NOMO-1 treated with DMSO at 0.1 percent for 48 hours (cell line): ENCODE measurements around the gene CCR5AS.
"Not testable (repeated sequence)": the region's sequence is repeated elsewhere in the genome, so short reads cannot be mapped to it uniquely, and the experiment has no call there.

Experiments
- DNase-seq: peaks from one replicate; lab custom pipeline; 2025; ENCODE audit not compliant: unreplicated experiment; lab: John Stamatoyannopoulos, UW

The CCR5AS gene

GRCh38 chr3:46429250-46429649, 22.4 kb upstream of the CCR5AS start:
- no peak for DNase-seq

GRCh38 chr3:46427916-46428833, 21.3 kb upstream of the CCR5AS start:
- DNase-seq, result no peak

- not testable (repeated sequence) for DNase-seq
These were observed 20.5 kb upstream of the CCR5AS start for GRCh38 chr3:46427404-46427803.

GRCh38 chr3:46426476-46426875, 19.6 kb upstream of the CCR5AS start:
- DNase-seq, result not testable (repeated sequence)

GRCh38 chr3:46423588-46423987, 16.7 kb upstream of the CCR5AS start:
- no peak for DNase-seq

GRCh38 chr3:46422617-46423016, 15.8 kb upstream of the CCR5AS start:
- DNase-seq, result no peak

- no peak for DNase-seq
These were observed 14.1 kb upstream of the CCR5AS start for GRCh38 chr3:46420931-46421330.

- DNase-seq, result no peak
These were observed 12.9 kb upstream of the CCR5AS start for GRCh38 chr3:46419816-46420215.

GRCh38 chr3:46417841-46418611, 11.2 kb upstream of the CCR5AS start:
- no peak for DNase-seq

- DNase-seq, result no peak
These were observed 10.1 kb upstream of the CCR5AS start for GRCh38 chr3:46416811-46417510.

GRCh38 chr3:46416125-46416810, 9.4 kb upstream of the CCR5AS start:
- no peak for DNase-seq

GRCh38 chr3:46414739-46415138, 7.9 kb upstream of the CCR5AS start:
- DNase-seq, result no peak

GRCh38 chr3:46413951-46414350, 7.1 kb upstream of the CCR5AS start:
- no peak for DNase-seq

- DNase-seq, result no peak
These were observed 6.0 kb upstream of the CCR5AS start for GRCh38 chr3:46412786-46413298.

- no peak for DNase-seq
These were observed 4.4 kb upstream of the CCR5AS start for GRCh38 chr3:46411271-46411670.

- no peak for DNase-seq
These were observed 3.8 kb upstream of the CCR5AS start for GRCh38 chr3:46410669-46411068.

- DNase-seq, result no peak
These were observed 3.0 kb upstream of the CCR5AS start for GRCh38 chr3:46409739-46410489.

GRCh38 chr3:46408853-46409252, 2.0 kb upstream of the CCR5AS start:
- DNase-seq, result no peak

- DNase-seq, result no peak
These were observed 1.1 kb upstream of the CCR5AS start for GRCh38 chr3:46407970-46408369.

- DNase-seq, result no peak
These were observed 451 bp downstream of the CCR5AS start for GRCh38 chr3:46406443-46406787.
